Panc1 (cell line): Measurements from ENCODE around the gene MYBPC3. TPM values are rescaled to one million over a fixed set of nuclear protein-coding genes. Genes with fewer than 3 reads are reported as not detected.

Experiments used
- ATAC-seq: fragments of 200-7000 bp; cut with Tn5 transposase; 2 replicates; pipeline ENCODE4 v1.9.1; 2020; ENCODE audit warnings: mild to moderate bottlenecking, moderate library complexity
- BruUV-seq: library from RNA; stranded (reverse); fragments of 400-500 nt; replicated peaks from 2 replicates; lab custom pipeline; 2021; lab: Mats Ljungman, UMichigan
- CTCF ChIA-PET: fragments of 300-600 bp; sonication (Branson Sonifier 250); formaldehyde crosslinking; loops from one replicate; lab custom pipeline; 2022; ENCODE audit warnings: antibody characterized with exemption; lab: Charles Lee
- POLR2A ChIA-PET: fragments of 300-600 bp; sonication (Branson Sonifier 250); formaldehyde crosslinking; loops from one replicate; lab custom pipeline; 2022; ENCODE audit warnings: antibody characterized with exemption; lab: Charles Lee
- DNase-seq: peaks from one replicate; pipeline ENCODE4 v3.0.0-alpha.2; 2010; ENCODE audit warnings: low read depth, low spot score
- H3K27ac ChIP-seq: 2 replicates; pipeline ENCODE4 v1.5.1; 2011; ENCODE audit warnings: mild to moderate bottlenecking, low read length, inconsistent platforms
- H3K27me3 ChIP-seq: fragments of 200-500 bp; sonication (Bioruptor generic); 2 replicates; pipeline ENCODE4 v1.6.0; 2014; ENCODE audit warnings: low read length, inconsistent platforms; ENCODE audit not compliant: control insufficient read depth, insufficient read depth
- H3K36me3 ChIP-seq: fragments of 200-500 bp; sonication (Bioruptor generic); 2 replicates; pipeline ENCODE4 v1.5.1; 2014; ENCODE audit warnings: inconsistent platforms, mild to moderate bottlenecking, low read length, moderate library complexity; ENCODE audit not compliant: control insufficient read depth, insufficient read depth
- H3K4me1 ChIP-seq: 2 replicates; pipeline ENCODE4 v1.5.1; 2011; ENCODE audit warnings: inconsistent platforms, mild to moderate bottlenecking, low read length, moderate library complexity; ENCODE audit not compliant: control insufficient read depth, insufficient read depth
- H3K4me3 ChIP-seq, 2 experiments: 2 replicates each; pipeline ENCODE4 v1.5.1; 2011 to 2012; ENCODE audit warnings: low read depth in 2 of 2, low read length in 2 of 2, mild to moderate bottlenecking in 2 of 2, inconsistent platforms in 1 of 2, moderate library complexity in 1 of 2
- H3K9me3 ChIP-seq: fragments of 200-500 bp; sonication (Bioruptor generic); 2 replicates; pipeline ENCODE4 v1.5.1; 2014; ENCODE audit warnings: low read depth, mild to moderate bottlenecking, inconsistent platforms, low read length, moderate library complexity; ENCODE audit not compliant: control insufficient read depth, insufficient read depth
- POLR2AphosphoS5 ChIP-seq: IDR thresholded peaks from 2 replicates; pipeline ENCODE4 v1.6.1; 2012; ENCODE audit warnings: mild to moderate bottlenecking, low read depth, low read length, moderate library complexity
- SIN3A ChIP-seq: IDR thresholded peaks from 2 replicates; pipeline ENCODE4 v1.6.1; 2012; ENCODE audit warnings: low read depth, mild to moderate bottlenecking, low read length, moderate library complexity, borderline replicate concordance; ENCODE audit not compliant: insufficient read depth
- TCF7L2 ChIP-seq: IDR thresholded peaks from 2 replicates; pipeline ENCODE4 v1.6.1; 2011; ENCODE audit warnings: mild to moderate bottlenecking, low read depth, low read length, inconsistent platforms
- in situ Hi-C: cut with HindIII; loops from 2 replicates; pipeline ENCODE4 v1.10.0; 2016; ENCODE audit warnings: low sequenced_read_pairs, low pct_unique_long_range_greater_than_20kb
- intact Hi-C: fragments of 100-400 bp; cut with micrococcal nuclease; formaldehyde crosslinking; loops from one replicate; pipeline ENCODE4 v1.10.0; 2022; ENCODE audit not compliant: unreplicated experiment
- total RNA-seq: library from RNA; stranded (reverse); gene quantifications from one replicate; pipeline ENCODE4 v1.2.1, GENCODE V29; 2021; ENCODE audit not compliant: unreplicated experiment
- TF ChIP-seq, protein P1 (sequence below): fragments of 450-650 bp; IDR thresholded peaks from 2 replicates; pipeline ENCODE4 v1.5.1; 2017; ENCODE audit warnings: mild to moderate bottlenecking
- TF ChIP-seq, protein P2 (sequence below), 2 experiments: IDR thresholded peaks; 2 replicates each; pipeline ENCODE4 v1.6.1; 2011 to 2012; ENCODE audit warnings: low read depth in 2 of 2, control low read depth in 1 of 2, low read length in 1 of 2, mild to moderate bottlenecking in 1 of 2, moderate library complexity in 1 of 2; ENCODE audit not compliant: insufficient read depth in 1 of 2

MYBPC3 gene
- total RNA-seq, 1 experiment from 2014 or later = not detected

- CTCF ChIA-PET = no interaction called here
- no peaks in the 10 kb centered on the region for H3K27me3 ChIP-seq
- no peaks in the 10 kb centered on the region for H3K4me1 ChIP-seq
- H3K27ac ChIP-seq = no peak overlapping the region
- DNase-seq (no peak), ATAC-seq (no peak)
- no TSS peak for BruUV-seq
- POLR2A ChIA-PET = no interaction called here
- no peak overlapping the region for H3K4me3 ChIP-seq
- intact Hi-C loops (loop anchor here (10.0 kb wide), 2 partner anchors 102 to 182 kb away; partner anchors contain the start of genes ARFGAP2 and NR1H3), in situ Hi-C loops (no loop called here)
- no peaks in the 10 kb centered on the region for H3K9me3 ChIP-seq
- TF ChIP-seq SIN3A = no peak
- TF ChIP-seq, protein P1, sequence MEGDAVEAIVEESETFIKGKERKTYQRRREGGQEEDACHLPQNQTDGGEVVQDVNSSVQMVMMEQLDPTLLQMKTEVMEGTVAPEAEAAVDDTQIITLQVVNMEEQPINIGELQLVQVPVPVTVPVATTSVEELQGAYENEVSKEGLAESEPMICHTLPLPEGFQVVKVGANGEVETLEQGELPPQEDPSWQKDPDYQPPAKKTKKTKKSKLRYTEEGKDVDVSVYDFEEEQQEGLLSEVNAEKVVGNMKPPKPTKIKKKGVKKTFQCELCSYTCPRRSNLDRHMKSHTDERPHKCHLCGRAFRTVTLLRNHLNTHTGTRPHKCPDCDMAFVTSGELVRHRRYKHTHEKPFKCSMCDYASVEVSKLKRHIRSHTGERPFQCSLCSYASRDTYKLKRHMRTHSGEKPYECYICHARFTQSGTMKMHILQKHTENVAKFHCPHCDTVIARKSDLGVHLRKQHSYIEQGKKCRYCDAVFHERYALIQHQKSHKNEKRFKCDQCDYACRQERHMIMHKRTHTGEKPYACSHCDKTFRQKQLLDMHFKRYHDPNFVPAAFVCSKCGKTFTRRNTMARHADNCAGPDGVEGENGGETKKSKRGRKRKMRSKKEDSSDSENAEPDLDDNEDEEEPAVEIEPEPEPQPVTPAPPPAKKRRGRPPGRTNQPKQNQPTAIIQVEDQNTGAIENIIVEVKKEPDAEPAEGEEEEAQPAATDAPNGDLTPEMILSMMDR = no peak
- no peak for TF ChIP-seq TCF7L2
- TF ChIP-seq, protein P2, sequence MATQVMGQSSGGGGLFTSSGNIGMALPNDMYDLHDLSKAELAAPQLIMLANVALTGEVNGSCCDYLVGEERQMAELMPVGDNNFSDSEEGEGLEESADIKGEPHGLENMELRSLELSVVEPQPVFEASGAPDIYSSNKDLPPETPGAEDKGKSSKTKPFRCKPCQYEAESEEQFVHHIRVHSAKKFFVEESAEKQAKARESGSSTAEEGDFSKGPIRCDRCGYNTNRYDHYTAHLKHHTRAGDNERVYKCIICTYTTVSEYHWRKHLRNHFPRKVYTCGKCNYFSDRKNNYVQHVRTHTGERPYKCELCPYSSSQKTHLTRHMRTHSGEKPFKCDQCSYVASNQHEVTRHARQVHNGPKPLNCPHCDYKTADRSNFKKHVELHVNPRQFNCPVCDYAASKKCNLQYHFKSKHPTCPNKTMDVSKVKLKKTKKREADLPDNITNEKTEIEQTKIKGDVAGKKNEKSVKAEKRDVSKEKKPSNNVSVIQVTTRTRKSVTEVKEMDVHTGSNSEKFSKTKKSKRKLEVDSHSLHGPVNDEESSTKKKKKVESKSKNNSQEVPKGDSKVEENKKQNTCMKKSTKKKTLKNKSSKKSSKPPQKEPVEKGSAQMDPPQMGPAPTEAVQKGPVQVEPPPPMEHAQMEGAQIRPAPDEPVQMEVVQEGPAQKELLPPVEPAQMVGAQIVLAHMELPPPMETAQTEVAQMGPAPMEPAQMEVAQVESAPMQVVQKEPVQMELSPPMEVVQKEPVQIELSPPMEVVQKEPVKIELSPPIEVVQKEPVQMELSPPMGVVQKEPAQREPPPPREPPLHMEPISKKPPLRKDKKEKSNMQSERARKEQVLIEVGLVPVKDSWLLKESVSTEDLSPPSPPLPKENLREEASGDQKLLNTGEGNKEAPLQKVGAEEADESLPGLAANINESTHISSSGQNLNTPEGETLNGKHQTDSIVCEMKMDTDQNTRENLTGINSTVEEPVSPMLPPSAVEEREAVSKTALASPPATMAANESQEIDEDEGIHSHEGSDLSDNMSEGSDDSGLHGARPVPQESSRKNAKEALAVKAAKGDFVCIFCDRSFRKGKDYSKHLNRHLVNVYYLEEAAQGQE (IDR thresholded peaks at IDR 0.05; ENCODE audit: insufficient read depth in 1 of 2, low read depth in 2 of 2, low read length in 1 of 2) = no peak
- no peak for TF ChIP-seq POLR2AphosphoS5
- H3K36me3 ChIP-seq = no peaks in the 10 kb centered on the region
Measured at GRCh38 chr11:47356998-47357329, 4.5 kb upstream of the MYBPC3 start.

DNA sequence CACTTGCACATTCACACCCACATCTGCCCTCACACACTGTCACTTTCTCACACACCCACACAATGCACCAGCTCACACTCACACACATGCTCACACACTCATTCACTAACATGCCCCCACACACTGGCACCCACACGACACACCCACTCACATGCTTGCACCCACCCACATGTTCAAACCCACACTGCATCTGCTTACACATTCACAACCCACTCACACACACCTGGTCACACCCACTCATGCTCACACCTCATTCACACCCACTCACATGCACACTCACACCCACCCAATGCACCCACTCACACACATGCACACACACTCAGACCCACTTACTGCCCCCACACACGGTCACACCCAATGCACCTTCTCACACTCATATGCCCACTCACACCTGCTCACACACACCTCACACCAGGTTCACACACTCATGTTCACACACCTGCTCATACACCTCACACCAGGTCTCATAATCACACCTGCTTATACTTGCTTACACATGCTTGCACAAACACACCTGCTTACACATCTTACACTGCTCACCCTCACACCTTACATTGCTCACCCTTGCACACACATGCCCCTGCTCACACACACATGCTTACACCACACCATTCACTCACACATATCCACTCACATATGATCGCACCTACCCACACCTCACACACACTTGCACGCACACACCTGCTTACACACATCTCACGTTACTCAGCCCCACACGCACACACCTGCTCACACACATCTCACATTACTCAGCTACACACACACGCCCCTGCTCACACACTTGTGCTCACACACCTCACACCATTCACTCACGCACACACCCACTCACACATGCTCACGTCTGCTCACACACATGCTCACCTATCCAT, 3.9 kb upstream of the MYBPC3 start:
- Histone ChIP-seq H3K27me3 (no peaks in the 10 kb centered on the region), H3K27ac (no peak overlapping the region), H3K9me3 (no peaks in the 10 kb centered on the region), H3K36me3 (no peaks in the 10 kb centered on the region), H3K4me3 (no peak overlapping the region), H3K4me1 (no peaks in the 10 kb centered on the region)
- ATAC-seq (no peak), DNase-seq (no peak)
- intact Hi-C loops = loop anchor here (10.0 kb wide), 2 partner anchors 102 to 182 kb away; partner anchors contain the start of genes ARFGAP2 and NR1H3
- POLR2A ChIA-PET = no interaction called here
- BruUV-seq = no TSS peak
- CTCF ChIA-PET = no interaction called here
- TF ChIP-seq, protein P1 = no peak
- TF ChIP-seq, protein P2 (IDR thresholded peaks at IDR 0.05; ENCODE audit: insufficient read depth in 1 of 2, low read depth in 2 of 2, low read length in 1 of 2) = no peak
- no peak for TF ChIP-seq SIN3A
- no peak for TF ChIP-seq POLR2AphosphoS5
- no peak for TF ChIP-seq TCF7L2
- in situ Hi-C loops = no loop called here
